ENCODE data around the gene ZNF628. TPM values are rescaled to one million over a fixed set of nuclear protein-coding genes. Genes with fewer than 3 reads are reported as not detected.
A peak's percentile ranks its signal among the peaks of the same experiment; 100 is the strongest.
"Not testable (repeated sequence)": the region's sequence is repeated elsewhere in the genome, so short reads cannot be mapped to it uniquely, and the experiment has no call there.

The ZNF628 gene
- total RNA-seq, 3 donors from 2014 or later: 6.8 to 11.1 (median 7.9) TPM

DNA sequence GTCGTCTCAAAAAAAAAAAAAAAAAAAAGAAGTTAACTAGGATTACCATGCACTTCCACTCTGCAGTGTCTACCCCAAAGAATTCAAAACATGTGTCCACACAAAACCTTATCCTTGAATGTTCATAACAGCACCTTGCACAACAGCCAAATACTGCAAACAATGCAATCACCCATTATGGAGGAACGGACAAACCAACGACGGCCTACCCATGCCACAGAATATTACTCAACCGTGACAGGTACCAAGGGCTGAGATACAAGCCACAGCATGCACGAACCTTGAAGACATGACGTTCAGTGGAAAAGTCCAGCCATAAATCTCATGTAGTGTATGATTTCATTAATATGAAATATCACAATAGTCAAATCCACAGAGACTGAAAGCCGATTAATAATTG lies 30.4 kb upstream of the ZNF628 start:
- H3K4me3 ChIP-seq: no peak overlapping the region
- ATAC-seq (no peak), DNase-seq (no peak)
- peaks cover 6% of the 10 kb centered on the region for H3K4me1 ChIP-seq (ENCODE audit: low read depth)
- H3K9me3 ChIP-seq: no peaks in the 10 kb centered on the region
- intact Hi-C loops (cut with DNase I, micrococcal nuclease): no loop called here
- TF ChIP-seq, protein P1, sequence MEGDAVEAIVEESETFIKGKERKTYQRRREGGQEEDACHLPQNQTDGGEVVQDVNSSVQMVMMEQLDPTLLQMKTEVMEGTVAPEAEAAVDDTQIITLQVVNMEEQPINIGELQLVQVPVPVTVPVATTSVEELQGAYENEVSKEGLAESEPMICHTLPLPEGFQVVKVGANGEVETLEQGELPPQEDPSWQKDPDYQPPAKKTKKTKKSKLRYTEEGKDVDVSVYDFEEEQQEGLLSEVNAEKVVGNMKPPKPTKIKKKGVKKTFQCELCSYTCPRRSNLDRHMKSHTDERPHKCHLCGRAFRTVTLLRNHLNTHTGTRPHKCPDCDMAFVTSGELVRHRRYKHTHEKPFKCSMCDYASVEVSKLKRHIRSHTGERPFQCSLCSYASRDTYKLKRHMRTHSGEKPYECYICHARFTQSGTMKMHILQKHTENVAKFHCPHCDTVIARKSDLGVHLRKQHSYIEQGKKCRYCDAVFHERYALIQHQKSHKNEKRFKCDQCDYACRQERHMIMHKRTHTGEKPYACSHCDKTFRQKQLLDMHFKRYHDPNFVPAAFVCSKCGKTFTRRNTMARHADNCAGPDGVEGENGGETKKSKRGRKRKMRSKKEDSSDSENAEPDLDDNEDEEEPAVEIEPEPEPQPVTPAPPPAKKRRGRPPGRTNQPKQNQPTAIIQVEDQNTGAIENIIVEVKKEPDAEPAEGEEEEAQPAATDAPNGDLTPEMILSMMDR (IDR thresholded peaks at IDR 0.05): no peak
- H3K36me3 ChIP-seq (ENCODE audit: low read depth): no peaks in the 10 kb centered on the region

DNA sequence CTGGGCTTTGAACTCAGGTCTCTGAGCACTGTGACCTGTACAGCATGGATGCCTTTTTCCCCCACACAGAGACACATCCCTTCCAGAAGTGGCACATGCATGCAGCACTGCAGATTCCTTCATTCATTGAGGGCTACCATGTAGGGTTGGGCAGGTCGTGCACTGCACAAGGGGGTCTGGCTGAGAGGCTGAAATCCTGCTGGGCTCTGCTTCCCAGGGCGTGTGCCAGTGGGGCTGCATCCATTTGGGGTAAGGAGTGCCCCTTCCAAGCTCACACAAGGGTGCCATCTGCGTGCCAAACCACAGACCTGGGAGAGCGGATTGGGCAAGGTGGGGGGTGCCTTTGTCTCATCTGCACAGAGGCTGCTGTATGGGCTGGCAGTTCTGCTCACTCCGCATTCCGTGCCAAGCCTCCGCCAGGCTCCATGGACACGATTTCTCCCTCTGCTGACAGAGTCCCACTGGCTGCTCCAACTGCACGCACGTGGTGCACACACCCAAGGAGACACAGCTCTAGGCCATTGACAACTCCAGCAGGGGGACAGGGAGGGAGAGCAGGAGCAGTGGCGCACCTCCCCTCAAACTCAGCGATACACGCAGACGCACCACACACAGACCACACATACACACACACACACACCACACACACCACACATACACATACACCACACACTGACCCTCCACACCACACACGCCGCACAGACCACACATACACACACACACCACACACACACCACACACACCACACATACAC lies 28.8 kb upstream of the ZNF628 start:
- Histone ChIP-seq H3K4me1 (ENCODE audit: low read depth) (peaks cover 9% of the 10 kb centered on the region), H3K4me3 (no peak overlapping the region), H3K9me3 (no peaks in the 10 kb centered on the region), H3K36me3 (ENCODE audit: low read depth) (no peaks in the 10 kb centered on the region)
- TF ChIP-seq, protein P1 (IDR thresholded peaks at IDR 0.05): no peak
- ATAC-seq: peak; percentile 39
- DNase-seq: no peak
- intact Hi-C loops (cut with DNase I, micrococcal nuclease): no loop called here

DNA sequence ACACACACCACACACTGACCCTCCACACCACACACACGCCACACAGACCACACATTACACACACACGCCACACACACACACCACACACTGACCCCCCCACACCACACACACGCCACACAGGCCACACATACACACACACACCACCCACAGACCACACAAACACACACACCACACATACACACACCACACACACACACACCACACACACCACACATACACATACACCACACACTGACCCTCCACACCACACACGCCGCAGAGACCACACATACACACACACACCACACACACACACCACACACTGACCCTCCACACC lies 28.3 kb upstream of the ZNF628 start:
- H3K4me1 ChIP-seq (ENCODE audit: low read depth); ATAC-seq; intact Hi-C loops (cut with DNase I, micrococcal nuclease); DNase-seq; H3K4me3 ChIP-seq; H3K36me3 ChIP-seq (ENCODE audit: low read depth); H3K9me3 ChIP-seq: not testable (repeated sequence)

DNA sequence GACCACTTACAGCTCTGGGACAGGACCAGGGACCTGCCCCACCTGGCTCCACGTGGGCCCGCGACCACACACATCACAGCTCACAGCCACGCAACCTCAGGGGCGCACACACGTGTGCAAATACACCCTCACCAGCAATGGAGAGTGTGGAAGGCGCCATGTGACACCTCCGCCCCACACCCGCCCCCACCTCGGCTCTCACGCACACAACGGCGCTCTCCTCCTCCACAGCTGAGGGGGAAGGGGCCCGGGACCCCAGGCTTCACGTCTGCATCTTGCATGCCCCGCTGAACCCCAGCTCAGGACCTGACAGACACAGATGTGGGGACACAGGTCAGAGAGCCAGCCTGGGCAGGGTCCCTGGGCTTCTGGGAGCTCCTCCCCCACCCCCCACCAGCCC lies 26.9 kb upstream of the ZNF628 start:
- intact Hi-C loops (cut with DNase I, micrococcal nuclease): no loop called here
- Histone ChIP-seq H3K4me1 (ENCODE audit: low read depth) (peaks cover 9% of the 10 kb centered on the region), H3K9me3 (no peaks in the 10 kb centered on the region), H3K36me3 (ENCODE audit: low read depth) (no peaks in the 10 kb centered on the region), H3K4me3 (no peak overlapping the region)
- TF ChIP-seq, protein P1 (IDR thresholded peaks at IDR 0.05): no peak
- ATAC-seq (no peak), DNase-seq (no peak)

DNA sequence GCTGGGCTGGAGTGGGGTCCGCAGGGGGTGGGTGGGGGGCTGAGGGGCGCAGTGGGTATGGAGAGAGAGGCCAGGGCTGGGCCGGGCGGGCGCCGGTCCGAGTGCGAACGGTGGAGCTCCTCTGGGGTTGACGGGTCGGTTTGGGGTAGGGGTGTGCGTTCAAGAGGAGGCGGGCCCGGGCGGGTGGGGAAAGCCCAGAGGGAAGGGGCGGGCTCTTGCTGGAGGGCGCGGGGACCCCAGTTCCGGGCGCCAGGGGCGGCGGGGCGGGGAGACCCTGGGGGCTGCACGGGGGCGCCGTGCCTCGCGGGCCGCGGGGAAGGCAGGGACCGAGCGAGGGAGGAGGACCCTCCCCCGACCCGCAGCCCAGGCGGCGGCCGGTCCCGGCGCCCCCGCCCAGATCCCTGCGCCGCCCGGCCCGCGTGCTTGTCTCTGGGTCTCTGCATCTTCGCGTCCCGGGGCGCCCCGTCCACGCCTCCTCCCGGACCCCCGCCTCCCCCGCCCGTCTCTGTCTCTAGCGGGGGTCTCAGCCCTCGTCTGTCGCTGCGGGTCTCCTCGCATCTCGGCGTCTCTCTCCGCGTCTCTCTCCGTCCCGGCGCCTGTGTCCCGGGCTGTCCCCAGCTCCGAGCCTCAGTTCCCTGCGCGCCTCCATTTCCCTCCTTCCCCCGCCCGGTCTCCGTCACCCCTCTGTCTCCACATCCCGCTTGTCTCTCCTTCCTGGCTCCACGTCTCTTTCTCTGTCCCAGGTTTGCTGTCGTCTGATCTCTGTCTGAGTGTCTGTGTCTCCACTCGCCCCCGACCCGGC lies 25.1 kb upstream of the ZNF628 start:
- Histone ChIP-seq H3K4me1 (ENCODE audit: low read depth) (peaks cover 9% of the 10 kb centered on the region), H3K4me3 (no peak overlapping the region), H3K36me3 (ENCODE audit: low read depth) (no peaks in the 10 kb centered on the region), H3K9me3 (no peaks in the 10 kb centered on the region)
- intact Hi-C loops (cut with DNase I, micrococcal nuclease): no loop called here
- TF ChIP-seq, protein P1 (IDR thresholded peaks at IDR 0.05): no peak
- ATAC-seq (no peak), DNase-seq (no peak)
